HCT116 (cell line): ENCODE results near the gene GUSB. TPM values are rescaled to one million over a fixed set of nuclear protein-coding genes. Genes with fewer than 3 reads are reported as not detected.
A peak's percentile ranks its signal among the peaks of the same experiment; 100 is the strongest.

Experiments used
- ATAC-seq: fragments of 200-7000 bp; cut with Tn5 transposase; 2 replicates; pipeline ENCODE4 v1.9.1; 2020; ENCODE audit warnings: mild to moderate bottlenecking, moderate library complexity
- BruUV-seq: library from RNA; stranded (reverse); fragments of 400-500 nt; replicated peaks from 2 replicates; lab custom pipeline; 2021; lab: Mats Ljungman, UMichigan
- CTCF ChIA-PET: fragments of 300-600 bp; sonication (Branson Sonifier 250); formaldehyde crosslinking; loops from one replicate; lab custom pipeline; 2021; ENCODE audit warnings: antibody characterized with exemption; lab: Charles Lee
- POLR2A ChIA-PET: fragments of 300-600, 350-600 bp; sonication (Branson Sonifier 250); formaldehyde crosslinking; loops from one replicate; lab custom pipeline; 2021; ENCODE audit warnings: antibody characterized with exemption; lab: Charles Lee
- RAD21 ChIA-PET, 2 experiments: fragments of 300-600 bp; sonication (Branson Sonifier 250); formaldehyde crosslinking; loops; one replicate each; lab custom pipeline; 2023; ENCODE audit warnings: low total read pairs in 2 of 2; ENCODE audit not compliant: uncharacterized antibody in 2 of 2, unreplicated experiment in 2 of 2, low non-redundant PET in 1 of 2; lab: Charles Lee
- DNase-seq: peaks from one replicate; pipeline ENCODE4 v3.0.0-alpha.2; 2010; ENCODE audit warnings: low read depth, low spot score
- H2AFZ ChIP-seq: fragments of 200-600 bp; shearing (Covaris generic), sonication (generic); 2 replicates; pipeline ENCODE4 v1.6.1; 2017; ENCODE audit warnings: low read depth, mixed run types, mixed read lengths, antibody characterized with exemption, low read length; ENCODE audit not compliant: poor library complexity, severe bottlenecking
- H3K27ac ChIP-seq: 2 replicates; pipeline ENCODE4 v1.5.1; 2012; ENCODE audit warnings: low read depth, low read length
- H3K27me3 ChIP-seq: fragments of 200-600 bp; sonication (generic); 2 replicates; pipeline ENCODE4 v1.6.1; 2016; ENCODE audit warnings: mixed run types, low read length, mixed read lengths; ENCODE audit not compliant: insufficient read depth
- H3K36me3 ChIP-seq, 2 experiments: fragments of 200-500 bp in 1 of 2; fragments of 200-600 bp in 1 of 2; sonication (Bioruptor generic) in 1 of 2; sonication (generic) in 1 of 2; 2 replicates each; pipeline versions ENCODE4 v1.5.1 to v1.6.1; 2014 to 2016; ENCODE audit warnings: low read length in 2 of 2, inconsistent platforms in 1 of 2, mixed read lengths in 1 of 2, mixed run types in 1 of 2; ENCODE audit not compliant: insufficient read depth in 2 of 2, control insufficient read depth in 1 of 2
- H3K4me1 ChIP-seq, 2 experiments: fragments of 200-600 bp in 1 of 2; sonication (generic) in 1 of 2; 2 replicates each; pipeline versions ENCODE4 v1.5.1 to v1.6.1; 2012 to 2017; ENCODE audit warnings: low read length in 2 of 2, inconsistent platforms in 1 of 2, mild to moderate bottlenecking in 1 of 2, mixed read lengths in 1 of 2, mixed run types in 1 of 2, moderate library complexity in 1 of 2; ENCODE audit not compliant: insufficient read depth in 2 of 2, control insufficient read depth in 1 of 2
- H3K4me2 ChIP-seq: fragments of 200-600 bp; sonication (generic); 2 replicates; pipeline ENCODE4 v1.6.1; 2017; ENCODE audit warnings: mixed run types, low read length, mixed read lengths
- H3K4me3 ChIP-seq, 2 experiments: fragments of 200-600 bp in 1 of 2; sonication (generic) in 1 of 2; replicated peaks in 1 of 2; 2 replicates each; pipeline ENCODE4 v1.5.1; 2011 to 2016; ENCODE audit warnings: low read length in 2 of 2, control low read depth in 1 of 2, low read depth in 1 of 2, mild to moderate bottlenecking in 1 of 2, mixed read lengths in 1 of 2, mixed run types in 1 of 2
- H3K79me2 ChIP-seq: fragments of 200-600 bp; sonication (generic); 2 replicates; pipeline ENCODE4 v1.6.1; 2017; ENCODE audit warnings: mild to moderate bottlenecking, mixed run types, low read length, moderate library complexity, mixed read lengths; ENCODE audit not compliant: insufficient read depth
- H3K9ac ChIP-seq: fragments of 200-600 bp; sonication (generic); 2 replicates; pipeline ENCODE4 v1.6.1; 2016; ENCODE audit warnings: low read length, mixed read lengths
- H3K9me2 ChIP-seq: fragments of 200-600 bp; sonication (generic), shearing (Covaris generic); 2 replicates; pipeline ENCODE4 v1.6.1; 2017; ENCODE audit warnings: mixed run types, mild to moderate bottlenecking, moderate library complexity; ENCODE audit not compliant: insufficient read depth
- H3K9me3 ChIP-seq, 2 experiments: fragments of 200-500 bp in 1 of 2; fragments of 200-600 bp in 1 of 2; sonication (Bioruptor generic) in 1 of 2; sonication (generic) in 1 of 2; 2 replicates each; pipeline ENCODE4 v1.6.1; 2014 to 2017; ENCODE audit warnings: low read length in 2 of 2, mixed read lengths in 2 of 2, inconsistent platforms in 1 of 2, low read depth in 1 of 2, mild to moderate bottlenecking in 1 of 2, mixed run types in 1 of 2, moderate library complexity in 1 of 2; ENCODE audit not compliant: control insufficient read depth in 1 of 2, insufficient read depth in 1 of 2
- H4K20me1 ChIP-seq: fragments of 200-600 bp; sonication (generic), shearing (Covaris generic); 2 replicates; pipeline ENCODE4 v1.6.1; 2017; ENCODE audit warnings: mixed run types, mild to moderate bottlenecking, moderate library complexity; ENCODE audit not compliant: insufficient read depth
- CEBPB ChIP-seq: IDR thresholded peaks from 2 replicates; pipeline ENCODE4 v1.6.1; 2012; ENCODE audit warnings: low read depth
- EGR1 ChIP-seq: IDR thresholded peaks from 2 replicates; pipeline ENCODE4 v1.6.1; 2012; ENCODE audit warnings: low read depth
- EZH2 ChIP-seq: fragments of 200-600 bp; sonication (generic); IDR thresholded peaks from 2 replicates; pipeline ENCODE4 v1.6.1; 2017; ENCODE audit warnings: antibody characterized with exemption, mixed run types
- FOSL1 ChIP-seq: IDR thresholded peaks from 2 replicates; pipeline ENCODE4 v1.6.1; 2012; ENCODE audit warnings: low read depth
- POLR2AphosphoS5 ChIP-seq: IDR thresholded peaks from 2 replicates; pipeline ENCODE4 v1.6.1; 2011; ENCODE audit warnings: mild to moderate bottlenecking, low read depth, low read length, moderate library complexity
- SRF ChIP-seq: IDR thresholded peaks from 2 replicates; pipeline ENCODE4 v1.6.1; 2012; ENCODE audit warnings: low read depth
- ZBTB33 ChIP-seq: IDR thresholded peaks from 2 replicates; pipeline ENCODE4 v1.6.1; 2011; ENCODE audit warnings: mild to moderate bottlenecking, low read length, moderate library complexity; ENCODE audit not compliant: insufficient replicate concordance; ENCODE audit errors: extremely low read depth
- intact Hi-C: fragments of 100-400 bp; cut with micrococcal nuclease; formaldehyde crosslinking; loops from 2 replicates; pipeline ENCODE4 v1.10.0; 2022
- total RNA-seq: library from RNA; stranded (reverse); gene quantifications from one replicate; pipeline ENCODE4 v1.2.1, GENCODE V29; 2021; ENCODE audit not compliant: unreplicated experiment

Gene GUSB
- total RNA-seq, 1 experiment from 2014 or later: 31.5 TPM

GRCh38 chr7:65983965-65984658 lies 2.1 kb upstream of the GUSB start:
- ATAC-seq (no peak), DNase-seq (no peak)
- Histone ChIP-seq H3K9ac (no peak overlapping the region), H3K27me3 (no peaks in the 10 kb centered on the region), H3K36me3 (peaks cover 5 to 7% of the 10 kb centered on the region in 2 experiments; a peak in 2 of 4 replicates), H4K20me1 (no peaks in the 10 kb centered on the region), H3K9me3 (no peaks in the 10 kb centered on the region), H3K9me2 (no peaks in the 10 kb centered on the region)
- BruUV-seq: no TSS peak
- TF ChIP-seq POLR2AphosphoS5 (no peak), FOSL1 (no peak), EZH2 (no peak), SRF (no peak), EGR1 (no peak), ZBTB33 (no peak), CEBPB (no peak)
- TF ChIP-seq, all 23 proteins: peak for 0
- no peak overlapping the region for H3K4me3 ChIP-seq
- intact Hi-C loops: no loop called here
- no peak overlapping the region for H3K4me2 ChIP-seq
- POLR2A ChIA-PET: no interaction called here
- H3K79me2 ChIP-seq: peaks cover 26% of the 10 kb centered on the region
- peak overlapping the region; percentile 32 for H2AFZ ChIP-seq
- H3K27ac ChIP-seq: no peak overlapping the region
- RAD21 ChIA-PET: interaction anchor here in 1 of 2 experiments (0.7 kb wide), 1 partner anchor 173 kb away, joined by 5 read pairs; no protein-coding TSS in a partner anchor
- peaks cover 18 to 28% of the 10 kb centered on the region in 2 experiments for H3K4me1 ChIP-seq
- CTCF ChIA-PET: no interaction called here
